ENCODE measurements around the gene XAB2.

DNA sequence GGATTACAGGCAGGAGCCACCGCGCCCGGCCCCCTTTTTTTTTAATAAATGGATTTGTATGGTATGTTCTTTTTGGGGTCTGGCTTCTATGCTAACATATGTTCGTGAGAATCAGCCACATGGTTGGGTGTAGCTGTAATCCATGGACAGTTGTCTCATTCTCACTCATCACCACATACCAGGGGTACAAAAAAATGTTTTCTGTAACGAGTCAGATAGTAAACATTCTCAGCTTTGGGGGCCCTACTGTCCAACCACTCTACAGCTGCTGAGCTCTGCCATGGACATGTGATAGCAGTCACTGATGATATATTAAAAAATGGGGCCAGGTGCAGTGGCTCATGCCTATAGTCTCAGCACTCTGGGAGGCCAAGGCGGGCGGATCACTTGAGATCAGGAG, 34.4 kb upstream of the XAB2 start:
- TF ChIP-seq CTCF (IDR thresholded peaks at IDR 0.05; ENCODE audit: poor library complexity, severe bottlenecking) (no peak), MXI1 (conservative IDR thresholded peaks at IDR 0.05; ENCODE audit: poor library complexity, severe bottlenecking) (no peak), EZH2 (IDR thresholded peaks at IDR 0.05; ENCODE audit: borderline replicate concordance, insufficient read depth, low read length, poor library complexity, severe bottlenecking) (no peak), TAF1 (IDR thresholded peaks at IDR 0.05; ENCODE audit: low read depth) (no peak), REST (IDR thresholded peaks at IDR 0.05; ENCODE audit: borderline replicate concordance) (no peak), SMC3 (conservative IDR thresholded peaks at IDR 0.05; ENCODE audit: poor library complexity) (no peak), POLR2AphosphoS5 (IDR thresholded peaks at IDR 0.05) (no peak), EP300 (conservative IDR thresholded peaks at IDR 0.05; ENCODE audit: poor library complexity, severe bottlenecking) (no peak)

All from neural cell (in vitro differentiated cells).